NCI-H446 (cell line): ENCODE results near the gene KIAA1755.
"Not testable (repeated sequence)": the region's sequence is repeated elsewhere in the genome, so short reads cannot be mapped to it uniquely, and the experiment has no call there.

ENCODE experiments used
- DNase-seq, 2 experiments: peaks; one replicate each; lab custom pipeline; 2025; lab: John Stamatoyannopoulos, UW

KIAA1755 gene

GRCh38 chr20:38290829-38291814, 30.6 kb upstream of the KIAA1755 start:
- no peak for DNase-seq

DNA sequence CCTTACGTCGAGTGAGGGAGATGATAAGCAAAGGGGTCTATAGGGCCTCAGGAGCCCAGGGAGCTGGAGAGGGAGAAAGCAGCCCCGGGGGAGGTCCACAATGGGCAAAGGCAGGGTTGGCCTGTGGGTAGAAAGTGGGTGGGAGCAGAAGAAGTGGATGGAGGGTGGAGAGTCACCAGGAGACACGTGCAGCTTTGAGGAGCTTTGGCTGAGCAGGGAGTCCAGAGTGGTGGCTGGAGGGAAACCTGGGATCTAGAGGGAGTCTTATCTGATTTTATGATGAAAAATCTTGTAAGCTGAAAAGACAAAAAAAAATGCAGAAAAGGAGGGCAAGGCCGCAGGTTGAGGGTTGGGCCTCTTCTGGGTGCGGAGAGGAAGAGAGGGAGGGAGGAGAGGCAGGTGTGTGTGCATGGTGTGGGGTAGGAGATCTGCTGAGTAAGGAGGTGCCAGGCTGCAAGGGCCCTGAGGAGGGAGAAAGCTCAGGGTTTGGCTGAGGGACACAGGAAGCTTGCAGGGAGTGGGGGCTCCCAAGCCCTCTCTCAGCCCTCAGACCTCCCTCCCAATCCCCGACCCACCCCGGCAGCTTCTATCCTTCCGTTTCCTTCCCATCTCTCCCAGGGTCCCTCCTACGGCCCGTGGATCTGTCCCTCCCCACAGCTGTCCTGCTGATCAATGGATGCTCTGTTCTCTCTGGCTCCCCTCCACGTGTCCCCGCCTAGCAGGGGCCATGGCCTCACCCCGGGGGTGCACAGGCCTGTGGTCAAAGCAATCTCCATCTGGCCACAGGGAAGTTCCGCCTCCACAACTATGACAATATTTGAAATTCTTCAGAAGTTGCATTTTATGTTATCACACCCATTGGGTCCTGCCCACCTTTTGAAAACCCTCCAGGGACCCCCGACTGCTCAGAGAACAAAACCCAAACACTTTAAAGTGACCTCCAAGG, 26.3 kb upstream of the KIAA1755 start:
- DNase-seq, result no peak

DNA sequence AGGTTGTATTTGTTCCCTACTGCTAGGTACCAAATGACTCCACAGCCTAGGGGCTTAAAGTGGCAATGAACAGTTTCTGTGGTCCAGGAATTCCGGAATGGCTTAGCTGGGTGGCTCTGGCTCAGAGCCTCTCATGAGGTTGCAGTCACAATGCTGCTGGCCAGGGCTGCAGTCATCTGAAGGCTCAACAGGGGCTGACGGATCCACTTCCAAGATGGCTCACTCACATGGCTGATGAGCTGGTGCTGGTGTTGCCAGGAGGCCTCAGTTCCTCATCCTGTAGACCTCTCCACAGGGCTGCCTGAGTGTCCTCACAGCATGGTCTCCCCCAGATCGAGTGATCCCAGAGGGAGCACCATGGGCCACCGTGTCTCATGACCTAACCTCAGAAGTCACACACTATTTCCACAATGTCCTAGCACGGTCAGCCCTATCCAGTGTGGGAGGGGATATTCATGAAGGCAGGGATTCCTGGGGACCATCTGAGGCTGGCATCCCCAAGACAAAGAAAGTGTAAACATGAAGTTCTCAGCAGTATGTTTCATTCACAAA, 24.4 kb upstream of the KIAA1755 start:
- no peak for DNase-seq

GRCh38 chr20:38284066-38284650, 23.6 kb upstream of the KIAA1755 start:
- not testable (repeated sequence) for DNase-seq

DNA sequence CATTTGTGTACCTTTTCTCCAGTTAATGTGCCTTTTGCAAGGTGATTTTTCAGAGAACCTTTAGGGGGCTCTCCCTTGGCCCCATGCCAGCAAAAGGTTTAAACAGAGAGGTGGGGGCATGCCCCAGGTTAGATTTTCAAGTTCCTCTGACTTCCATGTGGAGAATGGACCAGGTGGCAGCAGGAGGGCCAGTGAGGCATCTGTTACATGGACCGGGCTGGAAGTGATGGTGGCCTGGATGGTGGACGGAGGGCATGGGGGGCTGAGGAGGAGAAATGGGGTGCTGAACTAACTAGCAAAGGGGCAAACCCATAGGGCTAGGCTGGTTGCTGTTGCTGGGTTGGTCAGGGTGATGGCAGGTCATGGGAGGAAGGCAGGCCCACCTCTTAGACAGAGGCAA, 22.7 kb upstream of the KIAA1755 start:
- no peak for DNase-seq

GRCh38 chr20:38281176-38281915, 20.8 kb upstream of the KIAA1755 start:
- DNase-seq, result not testable (repeated sequence)

DNA sequence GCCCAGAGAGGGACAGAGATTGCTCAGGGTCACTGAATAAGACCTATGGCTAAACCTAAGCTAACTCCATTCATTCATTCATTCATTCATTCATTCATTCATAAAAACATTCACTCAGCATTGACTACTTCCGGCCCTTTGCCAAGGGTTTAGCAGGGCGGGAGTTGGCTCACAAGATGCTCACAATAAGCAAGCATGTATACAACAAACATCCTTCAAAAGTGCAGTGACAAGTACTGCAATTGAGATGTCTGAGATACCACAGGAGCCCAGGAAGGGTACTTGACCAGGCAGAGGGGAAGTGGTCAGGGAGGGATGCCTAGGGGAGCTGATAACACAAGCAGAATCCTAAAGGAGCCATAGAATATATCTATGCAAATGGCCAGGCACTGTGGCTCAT, 18.2 kb upstream of the KIAA1755 start:
- no peak for DNase-seq

DNA sequence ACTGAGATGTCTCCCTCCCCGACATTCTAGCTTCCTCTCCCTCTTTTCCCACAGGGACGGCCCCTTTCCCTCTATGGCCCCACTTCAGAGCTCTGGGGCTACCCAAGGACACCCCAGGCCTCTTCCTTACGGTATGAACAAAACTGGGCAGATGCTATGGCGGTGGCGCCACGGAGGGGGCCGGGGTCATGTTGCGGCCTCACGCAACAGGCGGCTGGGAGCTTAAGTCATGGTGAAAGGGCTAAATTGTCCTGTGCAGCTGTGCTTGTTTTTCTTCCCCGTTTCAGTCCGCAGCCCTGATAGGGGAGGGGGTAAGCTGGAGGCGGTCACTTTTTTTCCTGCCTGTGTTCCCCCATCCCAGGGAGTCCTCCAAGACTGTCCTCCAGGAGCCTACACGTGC, 17.6 kb upstream of the KIAA1755 start:
- DNase-seq, result no peak

DNA sequence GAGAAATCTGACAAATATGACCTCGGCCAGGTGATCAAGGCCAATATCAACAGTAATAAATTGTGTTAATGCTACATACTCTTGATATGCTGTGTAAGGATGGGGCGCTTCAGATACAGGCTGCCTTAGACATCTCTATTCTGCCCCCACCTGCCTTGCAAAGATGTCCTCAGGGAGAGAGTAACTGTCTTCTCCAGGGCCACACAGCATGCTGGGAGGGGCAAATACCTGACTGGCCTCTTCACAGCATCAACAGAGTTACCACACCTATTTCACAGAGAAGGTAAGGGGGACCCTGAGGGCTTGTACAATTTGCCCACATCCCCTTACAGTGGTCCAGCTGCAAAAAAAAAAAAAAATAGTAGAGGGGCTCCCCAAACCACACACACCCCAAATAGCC, 17.2 kb upstream of the KIAA1755 start:
- DNase-seq, result no peak

GRCh38 chr20:38277285-38277684, 16.8 kb upstream of the KIAA1755 start:
- no peak for DNase-seq

GRCh38 chr20:38275815-38276550, 15.4 kb upstream of the KIAA1755 start:
- no peak for DNase-seq

DNA sequence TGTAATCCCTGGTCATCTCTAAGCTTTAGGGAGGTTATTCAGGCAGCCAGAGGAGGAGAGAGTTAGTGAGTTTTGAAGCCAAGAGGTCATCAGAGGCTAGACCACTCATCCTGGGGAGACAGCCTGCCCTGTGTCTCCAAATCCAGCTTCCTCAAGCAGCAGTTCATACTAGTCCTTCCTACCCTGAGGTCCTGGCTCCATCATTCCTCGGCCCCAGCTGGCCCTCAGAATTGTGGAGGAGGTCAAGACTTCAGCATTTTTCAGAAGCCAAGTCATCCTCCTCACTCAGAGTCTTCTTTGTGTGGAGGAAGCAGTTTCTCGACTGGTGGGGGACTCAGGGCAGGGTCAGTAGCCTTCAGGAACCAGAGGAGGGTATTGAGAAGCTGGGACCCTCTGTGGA, 12.4 kb upstream of the KIAA1755 start:
- DNase-seq, result no peak

DNA sequence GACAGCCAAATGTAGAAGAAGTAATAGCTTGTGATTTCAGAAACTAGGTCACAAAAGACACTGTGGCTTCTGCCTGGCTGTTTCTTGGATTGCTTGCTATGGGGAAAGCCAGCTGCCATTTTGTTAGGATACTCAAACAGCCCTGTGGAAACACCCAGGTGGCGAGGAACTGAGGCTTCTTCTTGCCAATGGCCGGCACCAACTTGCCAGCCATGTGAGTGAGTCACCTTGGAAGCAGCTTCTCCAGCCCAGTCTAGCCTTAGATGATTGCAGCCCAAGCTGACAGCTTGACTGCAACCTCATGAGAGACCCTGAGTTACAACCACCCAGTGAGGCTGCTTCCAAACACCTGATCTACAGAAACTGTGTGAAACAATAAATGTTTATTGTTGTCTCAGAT, 11.9 kb upstream of the KIAA1755 start:
- no peak for DNase-seq

- no peak for DNase-seq
These were observed 11.1 kb upstream of the KIAA1755 start for GRCh38 chr20:38271608-38272120.

DNA sequence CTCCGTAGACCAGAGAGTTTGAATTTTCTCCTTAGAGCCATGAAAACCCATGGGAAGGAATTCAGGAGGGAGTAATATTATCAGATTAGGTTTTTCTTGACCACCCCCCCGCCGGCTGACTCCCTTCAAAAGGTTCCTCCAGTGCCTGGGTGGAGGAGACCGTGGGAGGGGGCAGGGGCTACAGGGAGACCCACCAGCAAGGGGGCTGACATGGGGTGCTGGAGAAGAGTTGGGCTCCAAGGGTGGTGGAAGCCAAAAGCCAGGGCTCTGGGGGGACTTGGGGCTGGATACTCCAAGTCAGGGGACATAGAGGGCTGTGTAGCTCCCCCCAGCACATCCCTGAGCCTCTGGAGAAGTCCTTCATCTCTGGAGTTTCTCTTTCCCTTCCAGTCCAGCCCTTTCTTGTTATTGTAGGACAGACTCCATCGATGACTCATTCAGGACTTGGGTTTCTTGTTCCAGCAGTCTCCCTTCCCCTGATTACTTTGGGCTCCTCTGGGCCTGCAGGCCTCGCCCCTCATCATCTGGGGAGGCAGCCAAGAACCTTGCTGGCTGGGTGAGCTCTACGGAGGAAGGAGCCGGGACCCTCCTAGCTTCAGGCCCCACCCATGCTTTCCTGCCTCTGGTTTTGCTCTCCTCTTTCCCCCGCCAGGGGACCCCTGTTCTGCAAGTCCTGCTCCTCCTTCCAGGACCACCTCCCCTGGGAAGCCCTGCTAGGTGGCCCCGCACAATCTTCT, 10.5 kb upstream of the KIAA1755 start:
- DNase-seq, result no peak

- no peak for DNase-seq
These were observed 9.2 kb upstream of the KIAA1755 start for GRCh38 chr20:38269715-38270114.

DNA sequence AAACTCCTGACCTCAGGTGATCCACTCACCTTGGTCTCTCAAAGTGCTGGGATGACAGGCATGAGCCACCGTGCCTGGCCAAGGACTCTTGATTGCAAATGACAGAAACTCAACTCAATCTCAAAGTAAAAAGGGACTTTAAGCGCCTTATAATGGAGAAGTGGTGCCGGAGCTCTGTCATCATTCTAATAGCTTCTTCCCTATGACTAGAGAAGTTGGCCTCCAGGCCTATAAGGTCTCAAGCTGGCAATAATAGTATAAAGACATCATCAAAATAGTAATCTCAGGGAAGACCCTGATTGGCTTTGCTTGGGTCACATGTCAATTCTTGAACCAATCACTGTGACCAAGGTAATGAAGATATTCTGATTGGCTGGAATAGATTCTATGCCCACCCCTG, 8.5 kb upstream of the KIAA1755 start:
- no peak for DNase-seq

GRCh38 chr20:38267901-38268514, 7.5 kb upstream of the KIAA1755 start:
- DNase-seq, result no peak

GRCh38 chr20:38267296-38267695, 6.8 kb upstream of the KIAA1755 start:
- no peak for DNase-seq
